ENCODE results near the gene YKT6. TPM values are rescaled to one million over a fixed set of nuclear protein-coding genes. Genes with fewer than 3 reads are reported as not detected.

Gene YKT6
- polyA plus RNA-seq (ENCODE audit: low read depth in 6 of 6) = 10 to 100 TPM; 21.5 to 41.9 (median 31.0) TPM

- H3K27ac Mint-ChIP-seq = peak within 1 kb of the TSS; percentile 49 to 94 (median 74)
- peaks cover 10 to 14% of the 10 kb centered on the region in 2 donors for H3K36me3 Mint-ChIP-seq
- ATAC-seq (ENCODE audit: low read depth in 2 of 2) (peak; percentile 99), DNase-seq (peak; percentile 92)
- H3K27me3 Mint-ChIP-seq = peaks cover 0 to 5% (median 5%) of the 10 kb centered on the region in 3 donors
- H3K9me3 Mint-ChIP-seq = no peaks in the 10 kb centered on the region
- H3K4me1 Mint-ChIP-seq = peaks cover 10 to 34% (median 24%) of the 10 kb centered on the region in 3 donors
- H3K4me3 Mint-ChIP-seq = peak within 1 kb of the TSS; percentile 74 to 92 (median 86)
Measured at GRCh38 chr7:44200699-44201461, at the start of gene YKT6. TSS of gene YKT6 (plus strand) at chr7:44200978. CDS start at chr7:44201136, 158 bp downstream.

DNA sequence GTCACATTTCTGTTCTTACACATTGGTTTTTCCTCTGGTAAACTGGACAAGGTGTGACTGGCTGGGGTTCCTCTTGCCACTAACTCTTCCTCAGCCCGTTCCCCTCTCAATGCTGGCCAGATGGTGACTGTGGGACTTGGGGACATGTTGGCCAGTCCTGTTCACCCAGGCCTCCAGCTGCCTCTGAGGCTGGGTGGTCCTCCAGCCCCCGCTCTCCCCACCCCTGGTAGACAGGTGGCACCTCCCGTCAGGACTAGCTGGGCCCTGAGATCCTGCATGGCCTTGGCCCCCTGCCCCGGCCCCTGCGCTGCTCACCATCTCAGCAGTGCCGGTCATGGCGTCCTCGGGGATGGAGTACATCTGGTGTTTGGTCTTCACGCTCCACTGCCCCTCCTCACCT lies 48.8 kb upstream of the YKT6 start:
- H3K36me3 Mint-ChIP-seq = no peaks in the 10 kb centered on the region
- H3K4me3 Mint-ChIP-seq = no peak overlapping the region
- DNase-seq (no peak), ATAC-seq (ENCODE audit: low read depth in 2 of 2) (no peak)
- H3K4me1 Mint-ChIP-seq = peaks cover 0 to 6% (median 5%) of the 10 kb centered on the region in 3 donors
- no peaks in the 10 kb centered on the region for H3K9me3 Mint-ChIP-seq
- no peak overlapping the region for H3K27ac Mint-ChIP-seq
- H3K27me3 Mint-ChIP-seq = no peaks in the 10 kb centered on the region

DNA sequence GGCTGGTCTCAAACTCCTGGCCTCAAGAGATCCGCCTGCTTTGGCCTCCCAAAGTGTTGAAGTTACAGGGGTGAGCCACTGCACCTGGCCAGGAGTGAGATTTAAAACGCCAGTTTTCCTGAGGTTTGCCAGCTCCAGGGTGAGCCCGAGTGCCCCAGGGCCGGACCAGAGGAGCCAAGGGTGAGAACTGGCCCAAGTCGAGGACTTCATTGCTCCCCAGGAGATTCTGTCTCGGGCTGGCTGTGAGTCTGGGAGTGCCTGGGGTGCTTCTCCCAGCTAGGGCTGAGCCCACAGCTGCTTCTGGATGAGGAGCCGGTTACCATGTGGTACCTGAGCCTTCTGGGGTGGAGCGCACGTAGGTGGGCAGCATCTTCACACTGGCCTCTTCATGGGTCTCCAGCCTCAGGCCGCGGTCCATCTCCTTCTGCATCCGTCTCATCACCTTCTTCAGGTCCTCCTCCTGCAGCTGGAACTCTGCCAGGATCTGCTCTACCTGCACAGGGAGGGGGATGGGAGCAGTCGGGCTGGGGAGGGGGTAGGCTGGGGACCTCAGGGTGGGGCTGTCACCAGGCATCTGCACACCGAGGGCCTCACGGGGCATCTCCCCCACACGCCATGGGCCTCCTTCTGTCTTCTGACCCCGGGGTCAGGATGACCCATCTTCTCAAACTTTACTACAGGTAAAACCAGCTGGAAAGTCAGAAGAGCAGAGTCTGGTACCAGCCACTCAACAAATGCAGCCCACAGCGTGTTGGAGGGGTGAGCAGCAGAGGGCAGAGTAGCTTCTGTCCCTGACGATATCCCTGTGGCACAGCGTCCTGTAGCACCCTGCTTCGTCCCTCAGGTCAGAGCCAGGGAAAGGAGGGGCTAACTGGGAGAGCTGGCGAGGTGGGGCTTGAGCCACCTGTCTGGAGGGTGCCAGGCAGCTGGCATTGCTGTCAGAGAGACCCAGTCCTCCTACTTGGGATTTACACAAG lies 47.5 kb upstream of the YKT6 start:
- H3K27ac Mint-ChIP-seq = no peak overlapping the region
- no peak for ATAC-seq (ENCODE audit: low read depth in 2 of 2)
- no peaks in the 10 kb centered on the region for H3K36me3 Mint-ChIP-seq
- no peak overlapping the region for H3K4me3 Mint-ChIP-seq
- no peaks in the 10 kb centered on the region for H3K27me3 Mint-ChIP-seq
- no peaks in the 10 kb centered on the region for H3K9me3 Mint-ChIP-seq
- H3K4me1 Mint-ChIP-seq = peaks cover 0 to 6% (median 5%) of the 10 kb centered on the region in 3 donors
- no peak for DNase-seq

DNA sequence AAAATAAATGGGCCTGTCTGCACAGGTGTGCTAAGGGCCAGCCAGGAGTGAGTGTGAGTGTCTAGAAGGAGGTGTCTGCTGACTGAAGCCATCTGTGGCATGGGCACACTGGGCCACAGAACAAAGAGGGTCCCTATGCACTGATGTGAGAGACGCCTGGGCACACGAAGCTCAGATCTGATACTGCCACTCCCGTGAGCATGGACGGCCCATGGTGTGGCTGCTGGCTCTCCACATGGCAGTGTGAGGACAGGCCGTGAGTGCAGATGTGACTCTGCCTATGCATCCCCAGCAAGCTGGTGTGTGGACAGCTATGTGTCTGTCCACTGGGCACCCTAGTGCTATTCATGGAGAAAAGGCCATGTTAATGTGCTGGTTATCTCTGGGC lies 46.8 kb upstream of the YKT6 start:
- ATAC-seq (ENCODE audit: low read depth in 2 of 2) (no peak), DNase-seq (no peak)
- no peaks in the 10 kb centered on the region for H3K9me3 Mint-ChIP-seq
- H3K36me3 Mint-ChIP-seq = no peaks in the 10 kb centered on the region
- no peak overlapping the region for H3K4me3 Mint-ChIP-seq
- no peaks in the 10 kb centered on the region for H3K27me3 Mint-ChIP-seq
- H3K27ac Mint-ChIP-seq = peak overlapping the region in 1 of 6 donors; percentile 33
- peaks cover 0 to 6% (median 5%) of the 10 kb centered on the region in 3 donors for H3K4me1 Mint-ChIP-seq

DNA sequence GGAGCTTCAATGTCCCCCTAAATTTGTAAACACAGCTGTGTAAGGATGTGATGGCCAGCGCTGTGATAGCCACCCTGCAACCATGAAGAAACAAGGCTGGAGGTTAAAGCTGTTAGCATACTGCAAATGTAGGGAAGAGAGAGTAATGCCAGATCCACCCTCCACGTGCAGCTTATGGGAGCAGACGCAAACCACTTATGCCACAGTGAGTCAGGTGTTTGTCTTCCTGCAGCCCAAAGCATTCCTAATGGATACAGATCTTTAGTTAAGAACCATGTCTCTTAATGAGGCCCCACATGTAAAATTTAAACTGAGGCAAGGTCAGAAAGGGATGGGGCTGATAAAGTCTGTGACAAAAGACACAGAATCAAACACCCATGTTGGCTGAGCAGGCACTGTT lies 46.1 kb upstream of the YKT6 start:
- ATAC-seq (ENCODE audit: low read depth in 2 of 2) (no peak), DNase-seq (no peak)
- Mint-ChIP-seq H3K4me1 (peaks cover 0 to 6% (median 5%) of the 10 kb centered on the region in 3 donors), H3K9me3 (no peaks in the 10 kb centered on the region), H3K27me3 (no peaks in the 10 kb centered on the region), H3K36me3 (no peaks in the 10 kb centered on the region), H3K4me3 (no peak overlapping the region), H3K27ac (no peak overlapping the region)

DNA sequence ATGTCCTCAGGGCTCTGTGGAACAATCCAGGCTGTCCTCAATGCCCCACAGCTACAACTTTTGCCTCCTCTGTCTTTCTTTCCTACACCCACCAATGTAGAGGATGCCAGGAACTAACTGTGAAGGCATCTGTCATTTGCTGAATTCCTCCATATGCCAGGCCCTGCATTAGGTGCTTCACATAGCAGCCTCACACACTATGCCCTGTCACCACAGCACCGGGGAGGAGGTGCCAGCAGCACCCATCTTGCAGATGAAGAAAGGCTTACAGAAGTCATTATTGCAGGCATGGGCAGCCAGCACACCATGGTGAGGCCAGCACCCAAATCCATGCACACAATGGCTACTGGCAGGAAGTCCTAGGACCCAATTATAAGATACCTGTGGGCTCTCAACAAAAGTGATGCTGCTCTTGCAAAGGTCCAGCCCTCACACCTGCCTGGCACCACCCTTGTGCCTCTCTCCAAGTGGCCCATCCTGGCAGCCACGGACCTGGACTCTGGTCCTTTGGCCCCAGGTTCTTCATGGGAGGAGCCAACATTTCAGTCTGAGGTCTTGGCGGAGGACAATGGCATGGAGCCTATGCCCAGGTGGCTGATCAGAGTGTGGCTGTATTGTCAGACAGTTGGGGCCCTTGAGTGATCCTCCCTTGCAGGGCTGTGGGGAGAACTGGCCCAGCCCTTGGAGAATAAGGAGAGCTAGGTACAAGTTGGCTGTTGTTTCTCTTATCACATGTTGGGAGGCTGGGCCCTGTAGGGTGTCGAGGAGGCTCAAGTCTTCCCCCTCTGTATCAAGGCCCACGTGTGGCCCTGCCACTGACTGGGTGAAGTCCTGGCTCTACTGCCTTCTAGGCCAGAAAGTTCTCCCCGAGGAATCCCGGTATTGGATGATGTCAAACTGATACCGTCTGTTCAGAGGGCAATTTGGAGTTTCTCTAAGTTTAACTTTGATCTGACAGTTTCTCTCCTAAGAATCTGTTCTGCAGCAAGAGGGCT lies 45.3 kb upstream of the YKT6 start:
- H3K36me3 Mint-ChIP-seq = no peaks in the 10 kb centered on the region
- ATAC-seq (ENCODE audit: low read depth in 2 of 2) = no peak
- H3K27ac Mint-ChIP-seq = no peak overlapping the region
- H3K27me3 Mint-ChIP-seq = no peaks in the 10 kb centered on the region
- no peak for DNase-seq
- no peak overlapping the region for H3K4me3 Mint-ChIP-seq
- peaks cover 0 to 3% (median under 1%) of the 10 kb centered on the region in 3 donors for H3K4me1 Mint-ChIP-seq
- no peaks in the 10 kb centered on the region for H3K9me3 Mint-ChIP-seq

- no peaks in the 10 kb centered on the region for H3K36me3 Mint-ChIP-seq
- ATAC-seq (ENCODE audit: low read depth in 2 of 2) = no peak
- no peaks in the 10 kb centered on the region for H3K4me1 Mint-ChIP-seq
- DNase-seq = no peak
- no peak overlapping the region for H3K4me3 Mint-ChIP-seq
- no peaks in the 10 kb centered on the region for H3K27me3 Mint-ChIP-seq
- H3K9me3 Mint-ChIP-seq = no peaks in the 10 kb centered on the region
- H3K27ac Mint-ChIP-seq = no peak overlapping the region
Measured at GRCh38 chr7:44156453-44157010, 44.2 kb upstream of the YKT6 start.

- Mint-ChIP-seq H3K4me1 (no peaks in the 10 kb centered on the region), H3K36me3 (no peaks in the 10 kb centered on the region), H3K4me3 (peak overlapping the region in 1 of 8 donors; percentile 66), H3K27me3 (no peaks in the 10 kb centered on the region), H3K27ac (peak overlapping the region in 1 of 6 donors; percentile 26), H3K9me3 (no peaks in the 10 kb centered on the region)
- ATAC-seq (ENCODE audit: low read depth in 2 of 2) (no peak), DNase-seq (no peak)
Measured at GRCh38 chr7:44157116-44158080, 43.4 kb upstream of the YKT6 start.

DNA sequence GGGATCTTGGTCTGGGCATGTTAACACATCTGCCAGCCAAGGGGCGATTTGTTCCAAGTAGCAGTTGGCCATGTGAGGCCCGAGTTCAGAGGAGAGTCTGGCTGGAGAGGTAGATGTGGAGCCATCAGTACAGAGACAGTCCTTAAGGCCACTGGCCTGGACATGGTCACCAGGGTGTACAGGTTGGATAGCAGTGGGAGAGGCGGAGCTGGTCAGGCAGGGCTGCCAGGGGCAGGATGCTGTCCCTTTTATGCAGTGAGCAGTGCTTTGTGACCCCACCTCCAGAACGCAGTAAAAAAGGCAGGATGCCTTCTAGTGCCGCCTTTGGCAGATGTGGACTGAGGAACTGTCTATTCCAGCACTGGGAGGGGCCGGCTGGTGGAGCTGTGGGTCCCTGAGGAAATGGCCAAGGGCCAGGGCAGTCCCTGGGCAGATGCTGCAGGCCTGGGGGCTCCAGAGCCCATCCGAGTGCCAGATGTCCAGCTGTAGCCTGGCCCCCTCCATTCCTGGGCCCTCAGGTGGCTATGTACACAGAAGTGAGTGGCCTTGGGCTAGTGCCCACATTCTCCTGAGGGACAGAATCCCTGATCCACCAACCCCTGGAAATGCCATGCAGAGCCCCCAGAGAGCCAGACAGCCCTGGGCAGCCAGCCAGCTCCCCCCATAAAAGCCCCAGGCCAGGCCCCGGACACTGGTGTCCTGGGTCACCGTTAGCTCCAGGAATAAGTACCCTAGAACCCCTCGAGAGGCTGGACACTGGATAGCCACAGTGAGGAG lies 42.5 kb upstream of the YKT6 start:
- Mint-ChIP-seq H3K9me3 (no peaks in the 10 kb centered on the region), H3K27me3 (no peaks in the 10 kb centered on the region), H3K4me3 (peak overlapping the region in 1 of 8 donors; percentile 66), H3K36me3 (no peaks in the 10 kb centered on the region), H3K4me1 (no peaks in the 10 kb centered on the region), H3K27ac (peak overlapping the region in 1 of 6 donors; percentile 54)
- no peak for ATAC-seq (ENCODE audit: low read depth in 2 of 2)
- DNase-seq = no peak

DNA sequence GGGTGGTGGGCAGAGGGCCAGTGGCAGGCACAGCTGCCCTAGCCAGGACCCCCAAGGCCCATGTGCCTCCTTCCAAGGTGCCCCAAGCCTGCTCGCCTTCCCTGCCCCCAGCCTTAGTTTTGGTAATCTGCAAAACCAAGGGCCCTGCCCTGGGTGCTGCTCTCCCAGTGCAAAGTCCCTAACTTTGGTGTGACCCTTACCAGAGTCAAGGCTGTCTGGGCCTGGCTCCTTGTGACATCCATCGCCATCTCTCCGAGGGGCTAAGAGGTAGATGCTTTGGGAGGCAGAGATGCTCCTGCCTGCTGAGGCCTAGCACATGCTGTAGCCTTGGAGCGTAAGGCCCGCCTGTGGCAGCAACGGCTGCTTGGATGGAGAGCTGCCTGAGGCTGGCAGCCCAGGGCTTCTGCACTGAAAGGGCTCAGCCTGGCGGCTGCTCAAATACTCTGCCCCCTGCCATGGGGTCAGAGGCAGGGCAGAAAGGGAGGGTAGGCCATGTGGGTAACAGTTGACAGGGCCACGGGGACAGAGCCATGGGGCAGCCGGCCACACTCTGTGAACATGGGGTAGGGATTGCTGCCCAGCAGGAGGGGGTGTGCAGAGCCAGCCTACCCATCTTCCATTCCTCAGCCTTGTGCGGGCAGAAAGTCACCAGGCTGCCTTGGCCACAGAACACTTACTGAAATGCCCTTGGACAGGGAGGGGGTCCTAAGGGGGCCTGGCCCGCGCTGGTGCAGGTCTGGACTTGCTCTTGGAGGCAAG lies 41.7 kb upstream of the YKT6 start:
- H3K4me3 Mint-ChIP-seq = no peak overlapping the region
- H3K27me3 Mint-ChIP-seq = no peaks in the 10 kb centered on the region
- no peak overlapping the region for H3K27ac Mint-ChIP-seq
- no peak for DNase-seq
- peaks cover 0 to 4% (median 0%) of the 10 kb centered on the region in 7 donors for H3K9me3 Mint-ChIP-seq
- ATAC-seq (ENCODE audit: low read depth in 2 of 2) = no peak
- peaks cover 0 to 2% of the 10 kb centered on the region in 2 donors for H3K36me3 Mint-ChIP-seq
- H3K4me1 Mint-ChIP-seq = no peaks in the 10 kb centered on the region
